Stimulated activated effector memory CD8-positive, alpha-beta T cell treated with anti-CD3 and anti-CD28 coated beads, Interleukin-12 subunit alpha, Interleukin-12 subunit beta, amount 100 ng/mL, for 72 hours (primary cell): ENCODE results near the gene SERTAD1.
A peak's percentile ranks its signal among the peaks of the same experiment; 100 is the strongest.
"Not testable (repeated sequence)": the region's sequence is repeated elsewhere in the genome, so short reads cannot be mapped to it uniquely, and the experiment has no call there.

Experiments used
- ATAC-seq: fragments of 150-1000 bp; cut with Tn5 transposase; 2 replicates; pipeline ENCODE4 v1.10.0; 2021
- DNase-seq, 2 donors: peaks; one replicate each; pipeline ENCODE4 v3.0.0; 2021 to 2022; ENCODE audit warnings: low spot score in 2 of 2
- H3K27ac Mint-ChIP-seq: one replicate; pipeline ENCODE4 v1.8.0; 2022; ENCODE audit warnings: mild to moderate bottlenecking, mixed read lengths
- H3K36me3 Mint-ChIP-seq: one replicate; pipeline ENCODE4 v1.8.0; 2022; ENCODE audit warnings: mild to moderate bottlenecking, mixed read lengths
- H3K4me1 Mint-ChIP-seq: one replicate; pipeline ENCODE4 v1.8.0; 2022; ENCODE audit warnings: mixed read lengths
- H3K4me3 Mint-ChIP-seq: one replicate; pipeline ENCODE4 v1.8.0; 2022; ENCODE audit warnings: mild to moderate bottlenecking, mixed read lengths
- H3K9me3 Mint-ChIP-seq: one replicate; pipeline ENCODE4 v1.8.0; 2022; ENCODE audit warnings: mixed read lengths

The SERTAD1 gene

DNA sequence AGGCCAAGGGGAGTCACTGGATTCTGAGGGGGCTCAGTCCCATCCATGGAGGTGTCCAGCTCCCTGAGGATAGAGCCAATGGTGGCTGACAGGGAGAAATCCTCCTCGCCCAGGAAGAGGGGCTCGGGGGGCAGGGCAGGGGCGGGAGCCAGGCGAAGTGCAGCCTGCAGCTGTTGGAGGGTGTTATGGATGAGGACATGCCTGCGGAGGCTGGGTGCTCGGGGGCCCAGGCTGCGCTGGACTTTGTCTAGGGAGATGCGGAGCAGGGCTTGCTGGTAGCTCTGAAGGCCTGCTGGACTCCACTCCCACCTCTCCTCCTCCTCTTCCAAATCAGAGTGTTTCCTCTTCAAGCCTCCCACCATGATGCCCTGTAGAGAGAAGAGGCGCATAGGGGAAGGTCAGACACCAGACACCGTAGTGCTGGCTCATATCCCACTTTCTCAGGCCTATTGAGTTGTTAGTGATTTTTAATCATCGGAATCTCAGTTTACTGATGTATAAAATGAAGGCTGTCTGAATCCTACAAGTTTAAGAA is 16.0 kb upstream of the SERTAD1 start:
- H3K36me3 Mint-ChIP-seq: peaks cover 52% of the 10 kb centered on the region
- no peak for ATAC-seq
- peak overlapping the region; percentile 96 for H3K4me3 Mint-ChIP-seq
- peaks cover 32% of the 10 kb centered on the region for H3K4me1 Mint-ChIP-seq
- DNase-seq: no peak
- H3K9me3 Mint-ChIP-seq: no peaks in the 10 kb centered on the region
- H3K27ac Mint-ChIP-seq: peak overlapping the region; percentile 92

DNA sequence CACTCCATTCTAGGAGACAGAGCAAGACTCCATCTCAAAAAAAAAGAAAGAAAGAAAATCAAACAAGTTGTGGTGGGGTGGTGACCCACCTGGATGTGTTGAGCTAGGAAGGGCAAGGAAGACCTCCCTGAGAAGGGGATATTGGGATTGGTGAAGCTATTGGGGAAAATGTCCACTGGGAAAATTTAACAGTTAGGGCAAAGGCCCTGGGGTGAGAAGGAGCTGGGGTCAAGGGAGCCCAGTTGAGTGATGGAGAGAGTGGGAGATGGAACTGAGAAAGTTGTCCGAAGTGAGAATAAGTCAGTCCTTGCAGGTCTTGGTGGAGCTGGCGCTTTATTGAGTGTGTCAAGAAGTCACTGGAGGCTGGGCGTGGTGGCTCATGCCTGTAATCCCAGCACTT is 12.5 kb upstream of the SERTAD1 start:
- DNase-seq (no peak), ATAC-seq (no peak)
- Mint-ChIP-seq H3K36me3 (peaks cover 38% of the 10 kb centered on the region), H3K27ac (no peak overlapping the region), H3K9me3 (no peaks in the 10 kb centered on the region), H3K4me3 (no peak overlapping the region), H3K4me1 (peaks cover 33% of the 10 kb centered on the region)

DNA sequence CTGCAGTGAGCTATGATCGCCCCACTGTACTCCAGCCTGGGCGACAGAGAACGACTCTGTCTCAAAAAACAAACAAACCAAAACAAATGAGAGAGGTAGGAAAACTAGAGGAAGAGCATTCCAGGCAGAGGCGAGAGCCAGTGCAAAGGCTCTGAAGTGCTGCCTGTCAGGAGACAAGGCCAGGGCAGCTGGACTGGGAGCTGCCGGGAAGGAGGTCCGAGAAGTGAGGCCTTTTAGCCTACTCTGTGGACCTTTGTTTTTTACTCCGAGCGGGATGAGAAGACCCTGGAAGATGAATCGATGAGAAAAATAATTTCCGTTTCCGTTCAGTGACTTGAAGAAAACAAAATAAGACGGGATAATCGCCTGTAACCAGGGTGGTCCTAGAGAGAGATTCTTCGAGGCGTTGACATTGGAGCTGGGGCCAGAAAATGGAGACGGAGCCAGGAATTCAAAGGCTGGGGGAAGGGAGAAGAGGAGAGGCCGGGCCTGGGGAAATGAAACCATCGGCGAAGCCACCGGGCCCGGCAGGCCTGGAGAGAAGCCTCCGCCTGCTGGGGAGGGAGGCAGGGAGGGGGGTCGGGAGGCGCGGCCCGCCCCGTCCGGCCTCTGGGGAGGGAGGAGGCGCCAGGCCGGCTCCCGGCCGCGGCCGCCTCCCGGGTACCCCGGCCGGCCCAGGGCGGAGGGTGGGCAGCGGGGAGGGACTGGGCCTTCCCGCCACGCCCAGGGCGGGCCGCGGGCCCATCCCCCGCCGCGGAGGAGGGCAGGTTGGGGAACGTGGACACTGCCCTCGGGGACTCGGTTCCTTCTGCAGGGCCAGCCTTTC is 7.8 kb upstream of the SERTAD1 start:
- Mint-ChIP-seq H3K36me3 (peaks cover 7% of the 10 kb centered on the region), H3K9me3 (no peaks in the 10 kb centered on the region), H3K4me3 (peak overlapping the region; percentile 77), H3K4me1 (peaks cover 18% of the 10 kb centered on the region), H3K27ac (peak overlapping the region; percentile 99)
- peak; percentile 29 to 69 for DNase-seq
- ATAC-seq: peak; percentile 90

DNA sequence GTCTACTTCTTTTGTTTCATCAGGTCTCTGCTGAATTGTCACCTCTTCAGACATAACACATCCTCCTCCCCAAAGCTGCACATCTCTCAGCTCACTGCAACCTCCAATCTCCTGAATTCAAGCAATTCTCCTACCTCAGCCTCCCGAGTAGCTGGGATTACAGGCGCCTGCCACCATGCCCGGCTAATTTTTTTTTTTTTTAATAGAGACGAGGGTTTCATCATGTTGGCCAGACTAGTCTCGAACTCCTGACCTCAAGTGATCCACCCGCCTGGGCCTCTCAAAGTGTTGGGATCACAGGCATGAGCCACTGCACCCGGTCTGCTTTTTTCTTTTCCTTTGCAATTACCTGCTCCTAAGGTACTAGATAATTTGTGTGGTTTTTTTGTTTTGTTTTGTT is 7.0 kb upstream of the SERTAD1 start:
- not testable (repeated sequence) for DNase-seq, ATAC-seq, H3K36me3 Mint-ChIP-seq, H3K9me3 Mint-ChIP-seq
- peak overlapping the region; percentile 77 for H3K4me3 Mint-ChIP-seq
- H3K4me1 Mint-ChIP-seq: peaks cover 18% of the 10 kb centered on the region
- peak overlapping the region; percentile 99 for H3K27ac Mint-ChIP-seq

DNA sequence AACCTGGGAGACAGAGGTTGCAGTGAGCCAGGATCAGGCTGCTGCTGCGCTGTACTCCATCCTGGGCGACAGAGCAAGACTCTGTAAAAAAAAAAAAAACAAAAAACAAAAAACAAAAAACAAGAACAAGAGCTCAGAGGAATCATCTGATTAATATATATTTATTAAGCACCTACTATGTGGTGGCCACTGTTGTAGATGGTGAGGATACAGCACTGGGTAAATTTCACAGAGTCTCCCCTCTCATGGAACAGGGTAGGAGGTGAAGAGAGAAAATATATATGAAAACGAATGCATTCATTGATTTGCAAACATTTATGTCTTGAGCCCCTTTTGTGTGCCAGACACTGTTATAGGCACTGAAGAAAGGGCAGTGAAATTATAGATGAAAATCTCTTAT is 5.9 kb upstream of the SERTAD1 start:
- H3K4me1 Mint-ChIP-seq: peaks cover 18% of the 10 kb centered on the region
- no peaks in the 10 kb centered on the region for H3K9me3 Mint-ChIP-seq
- H3K36me3 Mint-ChIP-seq: peaks cover 7% of the 10 kb centered on the region
- H3K4me3 Mint-ChIP-seq: no peak overlapping the region
- no peak for ATAC-seq
- no peak for DNase-seq
- H3K27ac Mint-ChIP-seq: no peak overlapping the region

DNA sequence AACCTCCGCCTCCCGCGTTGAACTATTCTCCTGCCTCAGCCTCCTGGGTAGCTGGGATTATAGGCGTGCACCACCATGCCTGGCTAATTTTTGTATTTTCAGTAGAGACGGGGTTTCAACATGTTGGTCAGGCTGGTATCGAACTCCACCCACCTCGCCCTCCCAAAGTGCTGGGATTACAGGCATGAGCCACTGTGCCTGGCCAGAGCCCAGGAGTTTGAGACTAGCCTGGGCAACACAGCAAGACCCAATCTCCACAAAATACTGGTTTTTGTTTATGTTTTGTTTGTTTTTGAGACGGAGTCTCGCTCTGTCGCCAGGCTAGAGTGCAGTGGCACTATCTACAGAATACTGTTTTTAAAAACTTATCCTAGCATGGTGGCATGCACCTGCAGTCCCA is 4.5 kb upstream of the SERTAD1 start:
- not testable (repeated sequence) for H3K27ac Mint-ChIP-seq, H3K9me3 Mint-ChIP-seq, H3K4me3 Mint-ChIP-seq, DNase-seq, ATAC-seq
- Mint-ChIP-seq H3K36me3 (peaks cover 15% of the 10 kb centered on the region), H3K4me1 (peaks cover 17% of the 10 kb centered on the region)

DNA sequence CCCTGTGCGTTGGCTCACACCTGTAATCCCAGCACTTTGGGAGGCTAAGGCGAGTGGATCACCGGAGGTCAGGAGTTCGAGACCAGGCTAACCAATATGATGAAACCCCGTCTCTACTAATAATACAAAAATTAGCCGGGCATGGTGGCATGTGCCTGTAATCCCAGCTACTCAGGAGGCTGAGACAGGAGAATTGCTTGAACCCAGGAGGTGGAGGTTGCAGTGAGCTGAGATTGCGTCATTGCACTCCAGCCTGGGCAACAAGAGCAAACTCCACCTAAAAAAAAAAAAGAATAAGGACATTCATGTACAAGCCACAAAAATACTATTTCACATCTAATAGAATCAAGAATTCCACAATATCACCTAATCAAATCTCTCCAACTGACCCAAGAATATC is 2.4 kb upstream of the SERTAD1 start:
- ATAC-seq, H3K4me3 Mint-ChIP-seq, H3K9me3 Mint-ChIP-seq, DNase-seq, H3K27ac Mint-ChIP-seq: not testable (repeated sequence)
- Mint-ChIP-seq H3K36me3 (peaks cover 31% of the 10 kb centered on the region), H3K4me1 (peaks cover 22% of the 10 kb centered on the region)

DNA sequence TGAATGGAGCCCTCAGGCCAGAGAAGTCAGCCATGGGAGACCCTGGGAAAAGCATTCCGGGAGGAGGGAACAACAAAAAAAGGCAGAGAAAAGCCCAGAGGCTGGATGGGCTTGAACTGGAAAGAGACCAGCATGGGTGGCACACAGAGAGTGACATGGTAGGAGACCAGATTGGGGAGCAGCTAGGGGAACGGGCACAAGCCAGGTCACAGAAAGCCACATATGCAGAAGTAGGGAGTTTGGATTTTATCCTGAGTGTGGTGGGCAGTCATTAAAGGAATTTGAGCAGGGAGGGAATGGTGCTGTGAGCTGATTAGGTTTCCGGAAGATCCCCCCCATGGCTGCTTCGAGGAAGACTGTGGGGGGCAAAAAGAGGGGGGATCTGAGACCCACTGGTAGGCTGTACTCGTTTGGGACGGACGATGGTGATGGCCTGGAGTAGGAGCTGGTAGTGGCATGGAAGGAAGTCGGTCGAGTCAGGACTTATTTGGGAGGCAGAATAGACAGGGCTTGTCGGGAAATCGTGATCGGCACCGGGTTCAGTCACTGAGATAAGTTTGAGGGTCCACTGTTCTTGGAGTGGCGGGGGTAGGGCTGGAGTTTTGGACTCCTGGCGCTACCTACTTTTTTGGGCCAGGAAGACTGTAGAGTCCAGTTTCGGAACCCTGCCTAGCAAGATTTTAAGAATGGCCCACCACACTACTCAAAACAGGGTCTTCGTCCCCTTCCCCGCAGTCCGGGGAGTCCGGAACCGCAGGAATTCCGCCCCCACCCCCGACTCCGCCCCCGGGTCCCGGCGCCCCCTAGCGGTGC is 949 bp downstream of the SERTAD1 start:
- Mint-ChIP-seq H3K4me1 (peaks cover 30% of the 10 kb centered on the region), H3K27ac (peak overlapping the region; percentile 98), H3K9me3 (no peaks in the 10 kb centered on the region), H3K36me3 (peaks cover 59% of the 10 kb centered on the region), H3K4me3 (peak overlapping the region; percentile 96)
- DNase-seq (no peak), ATAC-seq (no peak)

DNA sequence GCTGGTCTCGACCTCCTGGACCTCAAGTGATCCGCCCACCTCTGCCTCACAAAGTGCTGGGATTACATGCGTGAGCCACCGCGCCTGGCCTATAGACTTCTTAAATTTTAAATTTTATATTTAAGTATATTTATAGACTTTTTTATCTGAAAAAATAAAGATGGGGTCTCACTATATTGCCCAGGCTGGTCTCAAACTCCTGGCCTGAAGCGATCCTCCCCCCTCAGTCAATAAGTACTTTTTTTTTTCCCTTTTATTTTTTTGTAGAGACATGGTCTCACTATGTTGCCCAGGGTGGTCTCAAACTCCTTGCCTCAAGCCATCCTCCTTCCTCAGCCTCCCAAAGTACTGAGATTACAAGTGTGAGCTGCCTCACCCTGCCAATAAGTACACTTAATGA is 1.9 kb downstream of the SERTAD1 start:
- H3K4me3 Mint-ChIP-seq: peak overlapping the region; percentile 96
- H3K27ac Mint-ChIP-seq: peak overlapping the region; percentile 98
- no peak for ATAC-seq

DNA sequence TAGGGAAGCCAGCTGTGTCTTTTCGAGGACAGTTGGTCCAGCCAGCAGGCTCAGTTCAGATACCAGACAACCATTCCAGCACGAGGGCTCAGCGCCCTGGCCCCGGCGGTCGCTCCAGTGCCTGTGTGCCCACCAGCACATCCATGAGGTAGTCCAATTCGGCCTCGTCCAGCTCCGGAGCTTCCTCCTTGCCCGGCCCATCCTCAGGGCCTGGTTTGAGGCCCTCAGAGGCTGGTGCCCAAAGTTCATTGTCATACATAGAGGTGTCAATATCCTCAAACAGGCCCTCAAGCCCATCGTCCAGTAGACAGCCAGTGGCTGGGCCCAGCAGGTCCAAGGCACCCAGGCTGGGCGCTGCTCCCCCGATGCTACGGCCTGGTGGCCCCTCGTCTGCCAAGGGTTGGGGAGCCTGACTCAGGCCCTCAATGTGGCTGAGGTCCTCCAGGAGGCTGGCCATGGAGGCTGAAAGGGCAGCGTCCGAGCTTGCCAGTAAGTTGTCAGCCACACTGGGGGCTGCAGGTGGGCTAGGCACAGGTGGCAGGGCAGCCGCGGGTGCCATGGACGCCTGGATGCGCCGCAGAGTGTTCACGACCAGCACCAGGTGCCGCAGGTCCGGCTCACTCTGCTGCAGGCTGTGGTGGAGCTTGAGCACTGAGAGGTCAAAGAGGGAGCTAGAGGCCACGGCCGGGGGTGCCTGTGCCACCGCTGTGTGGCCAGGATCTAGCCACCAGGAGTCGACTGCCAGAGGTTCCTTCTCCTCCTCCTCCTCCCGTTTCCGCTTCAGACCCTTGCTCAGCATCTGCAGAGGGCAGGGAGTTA is 2.8 kb downstream of the SERTAD1 start:
- peak overlapping the region; percentile 96 for H3K4me3 Mint-ChIP-seq
- no peak for DNase-seq
- ATAC-seq: no peak
- peaks cover 59% of the 10 kb centered on the region for H3K36me3 Mint-ChIP-seq
- peaks cover 35% of the 10 kb centered on the region for H3K4me1 Mint-ChIP-seq
- peak overlapping the region; percentile 87 for H3K27ac Mint-ChIP-seq
- H3K9me3 Mint-ChIP-seq: no peaks in the 10 kb centered on the region

More for the DNA sequence above, 1.9 kb downstream of the SERTAD1 start:
- peaks cover 30% of the 10 kb centered on the region for H3K4me1 Mint-ChIP-seq
- DNase-seq: no peak
- H3K36me3 Mint-ChIP-seq: peaks cover 59% of the 10 kb centered on the region
- H3K9me3 Mint-ChIP-seq: no peaks in the 10 kb centered on the region

DNA sequence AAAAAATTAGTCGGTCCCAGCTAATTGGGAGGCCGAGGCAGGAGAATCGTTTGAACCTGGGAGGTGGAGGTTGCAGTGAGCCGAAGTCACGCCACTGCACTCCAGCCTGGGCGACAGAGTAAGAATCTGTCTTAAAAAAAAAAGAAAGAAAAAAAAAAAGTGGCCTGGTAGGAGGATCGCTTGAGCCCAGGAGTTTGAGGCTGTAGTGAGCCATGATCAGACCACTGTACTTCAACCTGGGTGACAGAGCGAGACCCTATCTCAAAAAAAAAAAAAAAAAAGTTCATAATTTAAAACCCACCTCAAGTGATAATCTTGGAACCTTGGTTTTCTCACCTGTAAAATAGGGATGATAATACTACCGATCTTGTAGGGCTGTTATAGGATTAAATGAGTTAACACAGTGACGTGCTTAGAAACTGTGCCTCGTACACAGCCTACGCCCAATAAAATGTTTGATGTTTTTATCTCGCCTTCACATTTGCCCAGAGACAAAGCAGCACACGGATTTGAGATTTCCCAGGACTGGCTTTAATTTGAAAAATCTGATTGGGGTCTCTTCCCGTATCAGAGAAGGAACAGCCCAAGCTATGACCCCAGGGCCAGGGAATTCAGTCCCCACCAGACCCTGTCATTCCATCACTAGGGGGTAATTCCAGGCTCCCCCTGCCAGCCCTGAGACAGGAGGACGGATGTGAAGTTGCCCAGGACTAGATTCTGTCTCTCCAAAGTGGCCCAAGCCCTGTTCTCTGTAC is 3.6 kb downstream of the SERTAD1 start:
- ATAC-seq: no peak
- no peaks in the 10 kb centered on the region for H3K9me3 Mint-ChIP-seq
- peak overlapping the region; percentile 96 for H3K4me3 Mint-ChIP-seq
- H3K4me1 Mint-ChIP-seq: peaks cover 43% of the 10 kb centered on the region
- H3K36me3 Mint-ChIP-seq: peaks cover 59% of the 10 kb centered on the region
- DNase-seq: no peak
- H3K27ac Mint-ChIP-seq: peak overlapping the region; percentile 87

DNA sequence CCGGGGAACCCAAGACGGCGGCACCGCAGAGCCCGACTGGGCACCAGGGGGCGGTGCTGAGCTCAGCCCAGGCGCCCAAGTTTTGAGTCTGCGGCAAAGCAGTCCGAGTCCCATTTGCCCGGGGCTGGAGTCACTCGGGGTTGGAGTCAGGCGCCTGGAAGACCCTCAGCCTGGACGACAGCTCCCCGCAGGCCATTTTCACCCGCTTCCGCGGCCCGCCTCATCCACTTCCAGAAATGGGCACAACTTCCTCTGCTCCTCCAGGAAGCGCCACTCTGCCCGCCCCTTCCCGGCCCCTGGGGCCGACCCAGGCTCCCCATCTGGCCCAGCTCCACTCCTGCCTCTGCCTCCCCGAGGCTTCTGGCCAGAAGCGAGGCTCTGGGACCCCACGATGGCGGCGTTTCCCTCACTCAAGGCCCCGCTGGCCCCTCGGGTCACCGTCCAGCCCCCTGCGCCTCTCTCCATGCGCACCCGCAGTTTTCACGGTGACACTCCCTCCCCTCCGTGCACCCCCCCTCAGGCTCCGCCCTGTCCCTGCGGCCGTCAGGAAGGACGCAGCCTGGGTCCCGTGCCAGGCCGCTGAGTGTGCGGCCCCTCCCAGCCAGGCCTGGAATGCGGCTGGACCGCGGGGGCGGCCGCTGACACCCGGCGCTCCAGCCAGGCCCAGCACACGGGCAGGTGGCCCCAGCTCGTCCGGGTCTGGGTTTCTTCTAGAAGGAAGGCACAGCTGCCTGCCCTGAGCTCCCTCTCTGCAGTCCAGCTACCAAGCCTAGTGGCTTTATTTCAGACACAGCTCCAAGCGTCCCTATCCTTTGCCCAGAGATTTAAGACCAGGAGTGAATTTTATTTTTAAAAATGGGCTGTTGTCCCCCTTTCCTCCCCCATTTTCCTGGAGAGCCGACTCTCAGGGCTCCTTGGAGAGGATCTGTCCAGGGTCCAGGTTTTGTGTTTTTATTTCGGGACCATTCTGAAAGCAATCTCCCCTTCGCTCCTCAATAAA is 4.7 kb downstream of the SERTAD1 start:
- Mint-ChIP-seq H3K36me3 (peaks cover 64% of the 10 kb centered on the region), H3K4me3 (peak overlapping the region; percentile 96)
- ATAC-seq: peak; percentile 64

DNA sequence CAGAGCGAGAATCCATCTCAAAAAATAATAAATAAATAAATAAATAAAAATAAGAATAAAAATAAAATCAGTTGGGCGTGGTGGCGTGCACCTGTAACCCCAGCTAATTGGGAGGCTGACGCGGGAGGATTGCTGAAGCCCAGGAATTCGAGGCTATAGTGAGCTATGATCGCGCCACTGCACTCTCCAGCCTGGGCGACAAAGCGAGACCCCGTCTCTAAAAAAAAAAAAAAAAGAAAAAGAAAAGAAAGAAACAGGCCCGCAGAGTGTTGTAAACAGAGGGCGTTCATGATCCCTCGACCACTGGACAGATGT is 5.4 kb downstream of the SERTAD1 start:
- no peak for DNase-seq
- H3K9me3 Mint-ChIP-seq: no peaks in the 10 kb centered on the region
- peaks cover 41% of the 10 kb centered on the region for H3K4me1 Mint-ChIP-seq
- no peak for ATAC-seq
- H3K27ac Mint-ChIP-seq: peak overlapping the region; percentile 87
- peak overlapping the region; percentile 96 for H3K4me3 Mint-ChIP-seq
- H3K36me3 Mint-ChIP-seq: peaks cover 57% of the 10 kb centered on the region

More for the DNA sequence above, 4.7 kb downstream of the SERTAD1 start:
- Mint-ChIP-seq H3K4me1 (peaks cover 45% of the 10 kb centered on the region), H3K9me3 (no peaks in the 10 kb centered on the region), H3K27ac (peak overlapping the region; percentile 87)
- peak; percentile 76 to 90 for DNase-seq
